Measurements from ENCODE around the gene SCN10A. TPM values are rescaled to one million over a fixed set of nuclear protein-coding genes. Genes with fewer than 3 reads are reported as not detected.

Gene SCN10A
- total RNA-seq, 1 experiment from 2014 or later: not detected

- no peak overlapping the region for H3K27ac ChIP-seq (ENCODE audit: low read length)
- H2AFZ ChIP-seq (ENCODE audit: low read length): no peak overlapping the region
- H3K79me2 ChIP-seq (ENCODE audit: low read length): no peaks in the 10 kb centered on the region
- no peak for DNase-seq
- no peaks in the 10 kb centered on the region; the same call in 1 of the 2 replicates for H4K20me1 ChIP-seq (ENCODE audit: insufficient read depth, low read depth, low read length)
- no peak overlapping the region for H3K9ac ChIP-seq (ENCODE audit: low read length)
- H3K27me3 ChIP-seq (ENCODE audit: low read length): no peaks in the 10 kb centered on the region
- no peaks in the 10 kb centered on the region for H3K9me2 ChIP-seq (replicated peaks; ENCODE audit: insufficient read depth, low read length)
- H3K9me3 ChIP-seq (ENCODE audit: low read length): no peaks in the 10 kb centered on the region
- no peak overlapping the region for H3K4me3 ChIP-seq (ENCODE audit: low read length)
- H3K4me1 ChIP-seq (ENCODE audit: low read length): no peaks in the 10 kb centered on the region
- no peaks in the 10 kb centered on the region for H3K36me3 ChIP-seq (ENCODE audit: insufficient read depth, low read length)
- no peak overlapping the region for H3K4me2 ChIP-seq (ENCODE audit: low read depth, low read length, poor library complexity, severe bottlenecking)
Measured at GRCh38 chr3:38811822-38812221, 4.2 kb downstream of the SCN10A start.

- DNase-seq: peak; percentile 88
- Histone ChIP-seq H3K4me1 (ENCODE audit: low read length) (no peaks in the 10 kb centered on the region), H3K79me2 (ENCODE audit: low read length) (no peaks in the 10 kb centered on the region), H3K4me3 (ENCODE audit: low read length) (no peak overlapping the region), H3K4me2 (ENCODE audit: low read depth, low read length, poor library complexity, severe bottlenecking) (no peak overlapping the region), H4K20me1 (ENCODE audit: insufficient read depth, low read depth, low read length) (no peaks in the 10 kb centered on the region; the same call in 1 of the 2 replicates), H3K27me3 (ENCODE audit: low read length) (no peaks in the 10 kb centered on the region), H3K9me3 (ENCODE audit: low read length) (no peaks in the 10 kb centered on the region), H3K9ac (ENCODE audit: low read length) (no peak overlapping the region), H3K27ac (ENCODE audit: low read length) (no peak overlapping the region), H3K9me2 (replicated peaks; ENCODE audit: insufficient read depth, low read length) (no peaks in the 10 kb centered on the region), H2AFZ (ENCODE audit: low read length) (no peak overlapping the region), H3K36me3 (ENCODE audit: insufficient read depth, low read length) (no peaks in the 10 kb centered on the region)
Measured at GRCh38 chr3:38805765-38806386, 10.1 kb downstream of the SCN10A start.

- Histone ChIP-seq H3K9me2 (replicated peaks; ENCODE audit: insufficient read depth, low read length) (no peaks in the 10 kb centered on the region), H3K9me3 (ENCODE audit: low read length) (no peaks in the 10 kb centered on the region), H3K4me1 (ENCODE audit: low read length) (no peaks in the 10 kb centered on the region), H3K4me2 (ENCODE audit: low read depth, low read length, poor library complexity, severe bottlenecking) (no peak overlapping the region), H3K79me2 (ENCODE audit: low read length) (no peaks in the 10 kb centered on the region), H3K27ac (ENCODE audit: low read length) (no peak overlapping the region), H3K9ac (ENCODE audit: low read length) (no peak overlapping the region), H3K36me3 (ENCODE audit: insufficient read depth, low read length) (no peaks in the 10 kb centered on the region), H2AFZ (ENCODE audit: low read length) (no peak overlapping the region), H4K20me1 (ENCODE audit: insufficient read depth, low read depth, low read length) (no peaks in the 10 kb centered on the region; the same call in 1 of the 2 replicates), H3K4me3 (ENCODE audit: low read length) (no peak overlapping the region), H3K27me3 (ENCODE audit: low read length) (no peaks in the 10 kb centered on the region)
- no peak for DNase-seq
Measured at GRCh38 chr3:38805004-38805403, 11.0 kb downstream of the SCN10A start.

GRCh38 chr3:38800511-38800910, 15.5 kb downstream of the SCN10A start:
- no peaks in the 10 kb centered on the region for H3K4me1 ChIP-seq (ENCODE audit: low read length)

GRCh38 chr3:38793721-38794120, 22.3 kb downstream of the SCN10A start:
- Histone ChIP-seq H3K4me3 (ENCODE audit: low read length) (no peak overlapping the region), H3K9me3 (ENCODE audit: low read length) (no peaks in the 10 kb centered on the region), H3K4me1 (ENCODE audit: low read length) (no peaks in the 10 kb centered on the region), H3K79me2 (ENCODE audit: low read length) (no peaks in the 10 kb centered on the region), H3K9ac (ENCODE audit: low read length) (no peak overlapping the region), H3K36me3 (ENCODE audit: insufficient read depth, low read length) (no peaks in the 10 kb centered on the region), H3K4me2 (ENCODE audit: low read depth, low read length, poor library complexity, severe bottlenecking) (no peak overlapping the region), H3K27me3 (ENCODE audit: low read length) (no peaks in the 10 kb centered on the region), H4K20me1 (ENCODE audit: insufficient read depth, low read depth, low read length) (no peaks in the 10 kb centered on the region), H3K27ac (ENCODE audit: low read length) (no peak overlapping the region), H3K9me2 (replicated peaks; ENCODE audit: insufficient read depth, low read length) (no peaks in the 10 kb centered on the region), H2AFZ (ENCODE audit: low read length) (no peak overlapping the region)
- DNase-seq: no peak

More at GRCh38 chr3:38800511-38800910, 15.5 kb downstream of the SCN10A start:
- Histone ChIP-seq H3K4me3 (ENCODE audit: low read length) (no peak overlapping the region), H4K20me1 (ENCODE audit: insufficient read depth, low read depth, low read length) (no peaks in the 10 kb centered on the region), H3K79me2 (ENCODE audit: low read length) (no peaks in the 10 kb centered on the region), H3K9ac (ENCODE audit: low read length) (no peak overlapping the region), H3K9me2 (replicated peaks; ENCODE audit: insufficient read depth, low read length) (no peaks in the 10 kb centered on the region), H2AFZ (ENCODE audit: low read length) (no peak overlapping the region), H3K9me3 (ENCODE audit: low read length) (no peaks in the 10 kb centered on the region), H3K27me3 (ENCODE audit: low read length) (no peaks in the 10 kb centered on the region), H3K4me2 (ENCODE audit: low read depth, low read length, poor library complexity, severe bottlenecking) (no peak overlapping the region), H3K27ac (ENCODE audit: low read length) (no peak overlapping the region), H3K36me3 (ENCODE audit: insufficient read depth, low read length) (no peaks in the 10 kb centered on the region)
- DNase-seq: no peak

- Histone ChIP-seq H3K4me3 (ENCODE audit: low read length) (no peak overlapping the region), H3K9ac (ENCODE audit: low read length) (no peak overlapping the region), H3K4me1 (ENCODE audit: low read length) (no peaks in the 10 kb centered on the region), H3K9me2 (replicated peaks; ENCODE audit: insufficient read depth, low read length) (no peaks in the 10 kb centered on the region), H3K36me3 (ENCODE audit: insufficient read depth, low read length) (no peaks in the 10 kb centered on the region), H3K9me3 (ENCODE audit: low read length) (no peaks in the 10 kb centered on the region), H3K79me2 (ENCODE audit: low read length) (no peaks in the 10 kb centered on the region), H2AFZ (ENCODE audit: low read length) (no peak overlapping the region), H3K4me2 (ENCODE audit: low read depth, low read length, poor library complexity, severe bottlenecking) (no peak overlapping the region), H3K27me3 (ENCODE audit: low read length) (no peaks in the 10 kb centered on the region), H3K27ac (ENCODE audit: low read length) (no peak overlapping the region), H4K20me1 (ENCODE audit: insufficient read depth, low read depth, low read length) (no peaks in the 10 kb centered on the region)
- no peak for DNase-seq
Measured at GRCh38 chr3:38792983-38793382, 23.0 kb downstream of the SCN10A start.

- Histone ChIP-seq H4K20me1 (ENCODE audit: insufficient read depth, low read depth, low read length) (no peaks in the 10 kb centered on the region), H3K27me3 (ENCODE audit: low read length) (no peaks in the 10 kb centered on the region), H3K9me3 (ENCODE audit: low read length) (no peaks in the 10 kb centered on the region), H3K4me1 (ENCODE audit: low read length) (no peaks in the 10 kb centered on the region), H3K4me2 (ENCODE audit: low read depth, low read length, poor library complexity, severe bottlenecking) (no peak overlapping the region), H3K9me2 (replicated peaks; ENCODE audit: insufficient read depth, low read length) (no peaks in the 10 kb centered on the region), H3K27ac (ENCODE audit: low read length) (no peak overlapping the region), H3K36me3 (ENCODE audit: insufficient read depth, low read length) (no peaks in the 10 kb centered on the region), H2AFZ (ENCODE audit: low read length) (no peak overlapping the region), H3K9ac (ENCODE audit: low read length) (no peak overlapping the region), H3K4me3 (ENCODE audit: low read length) (no peak overlapping the region), H3K79me2 (ENCODE audit: low read length) (no peaks in the 10 kb centered on the region)
- no peak for DNase-seq
Measured at GRCh38 chr3:38782148-38782547, 33.9 kb downstream of the SCN10A start.

- Histone ChIP-seq H3K9ac (ENCODE audit: low read length) (no peak overlapping the region), H3K27ac (ENCODE audit: low read length) (no peak overlapping the region), H3K4me1 (ENCODE audit: low read length) (no peaks in the 10 kb centered on the region), H3K4me2 (ENCODE audit: low read depth, low read length, poor library complexity, severe bottlenecking) (no peak overlapping the region), H3K9me2 (replicated peaks; ENCODE audit: insufficient read depth, low read length) (no peaks in the 10 kb centered on the region), H3K36me3 (ENCODE audit: insufficient read depth, low read length) (no peaks in the 10 kb centered on the region), H3K79me2 (ENCODE audit: low read length) (no peaks in the 10 kb centered on the region), H2AFZ (ENCODE audit: low read length) (no peak overlapping the region), H4K20me1 (ENCODE audit: insufficient read depth, low read depth, low read length) (no peaks in the 10 kb centered on the region), H3K4me3 (ENCODE audit: low read length) (no peak overlapping the region), H3K27me3 (ENCODE audit: low read length) (no peaks in the 10 kb centered on the region), H3K9me3 (ENCODE audit: low read length) (no peaks in the 10 kb centered on the region)
- DNase-seq: no peak
Measured at GRCh38 chr3:38773528-38773927, 42.5 kb downstream of the SCN10A start.
